HEK293 (cell line): ENCODE data around the gene PGA5.

Experiments
- CTCF ChIA-PET: fragments of 350-600 bp; formaldehyde crosslinking; extraction: SDS; loops from one replicate; lab custom pipeline; 2021; ENCODE audit warnings: antibody characterized with exemption; lab: Yijun Ruan, JAX
- POLR2A ChIA-PET: fragments of 300-600 bp; formaldehyde crosslinking; extraction: SDS; loops from one replicate; lab custom pipeline; 2020; ENCODE audit warnings: antibody characterized with exemption, inconsistent platforms; lab: Yijun Ruan, JAX
- H3K27ac ChIP-seq: fragments of 200-500 bp; sonication (Bioruptor generic); 2 replicates; pipeline ENCODE4 v1.5.1; 2014; ENCODE audit warnings: low read depth, low read length, control low read depth, inconsistent platforms; ENCODE audit errors: extremely low read depth
- H3K36me3 ChIP-seq, 2 experiments: fragments of 200-500 bp in 1 of 2; sonication (Bioruptor generic) in 1 of 2; 1 replicate in 1 of 2; 2 replicates in 1 of 2; pipeline ENCODE4 v1.5.1; 2014 to 2017; ENCODE audit warnings: inconsistent platforms in 2 of 2, low read length in 2 of 2; ENCODE audit not compliant: control insufficient read depth in 2 of 2, insufficient read depth in 1 of 2
- H3K4me1 ChIP-seq: fragments of 200-500 bp; sonication (Bioruptor generic); 2 replicates; pipeline ENCODE4 v1.5.1; 2014; ENCODE audit warnings: mild to moderate bottlenecking, low read length, inconsistent platforms; ENCODE audit not compliant: control insufficient read depth, insufficient read depth
- H3K4me3 ChIP-seq: 2 replicates; pipeline ENCODE4 v1.5.1; 2011; ENCODE audit warnings: low read depth, mild to moderate bottlenecking, control low read depth, low read length, moderate library complexity
- H3K9me3 ChIP-seq: fragments of 200-500 bp; sonication (Bioruptor generic); 2 replicates; pipeline ENCODE4 v1.5.1; 2014; ENCODE audit warnings: low read depth, low read length, inconsistent platforms; ENCODE audit not compliant: control insufficient read depth, insufficient read depth
- BCL11A ChIP-seq: fragments of 450-650 bp; formaldehyde crosslinking; IDR thresholded peaks from 2 replicates; pipeline ENCODE4 v1.5.1; 2016; ENCODE audit warnings: low read depth, missing biosample characterization, missing genetic modification characterization
- KLF1 ChIP-seq: fragments of 450-650 bp; formaldehyde crosslinking; IDR thresholded peaks from 2 replicates; pipeline ENCODE4 v1.5.1; 2016; ENCODE audit warnings: missing biosample characterization, missing genetic modification characterization
- KLF8 ChIP-seq: fragments of 450-650 bp; formaldehyde crosslinking; IDR thresholded peaks from 2 replicates; pipeline ENCODE4 v1.5.1; 2016; ENCODE audit warnings: missing biosample characterization, missing genetic modification characterization
- KLF9 ChIP-seq: fragments of 450-650 bp; formaldehyde crosslinking; IDR thresholded peaks from 2 replicates; pipeline ENCODE4 v1.5.1; 2016; ENCODE audit warnings: missing biosample characterization, missing genetic modification characterization, low read depth
- PRDM1 ChIP-seq: fragments of 450-650 bp; formaldehyde crosslinking; IDR thresholded peaks from 2 replicates; pipeline ENCODE4; 2016; ENCODE audit warnings: missing biosample characterization, missing genetic modification characterization
- PRDM2 ChIP-seq: fragments of 450-650 bp; formaldehyde crosslinking; IDR thresholded peaks from 2 replicates; pipeline ENCODE4 v1.5.1; 2016; ENCODE audit warnings: missing biosample characterization, missing genetic modification characterization, borderline replicate concordance
- SP2 ChIP-seq: fragments of 450-650 bp; formaldehyde crosslinking; IDR thresholded peaks from 2 replicates; pipeline ENCODE4 v1.5.1; 2016; ENCODE audit warnings: missing biosample characterization, missing genetic modification characterization
- ZBTB11 ChIP-seq: fragments of 450-650 bp; formaldehyde crosslinking; conservative IDR thresholded peaks from 2 replicates; pipeline ENCODE4 v1.5.1; 2016; ENCODE audit warnings: low read depth, missing biosample characterization, missing genetic modification characterization
- ZNF146 ChIP-seq: fragments of 450-650 bp; formaldehyde crosslinking; IDR thresholded peaks from 2 replicates; pipeline ENCODE4 v1.5.1; 2016; ENCODE audit warnings: missing biosample characterization, missing genetic modification characterization
- ZNF202 ChIP-seq: fragments of 450-650 bp; formaldehyde crosslinking; IDR thresholded peaks from 2 replicates; pipeline ENCODE4 v1.5.1; 2016; ENCODE audit warnings: missing biosample characterization, missing genetic modification characterization, borderline replicate concordance
- ZNF26 ChIP-seq: fragments of 450-650 bp; formaldehyde crosslinking; IDR thresholded peaks from 2 replicates; pipeline ENCODE4 v1.5.1; 2016; ENCODE audit warnings: missing biosample characterization, missing genetic modification characterization
- ZNF302 ChIP-seq: fragments of 450-650 bp; formaldehyde crosslinking; IDR thresholded peaks from 2 replicates; pipeline ENCODE4 v1.5.1; 2016; ENCODE audit warnings: missing biosample characterization, missing genetic modification characterization, low read depth
- ZNF311 ChIP-seq: fragments of 450-650 bp; formaldehyde crosslinking; IDR thresholded peaks from 2 replicates; pipeline ENCODE4 v1.5.1; 2017; ENCODE audit warnings: missing biosample characterization, missing genetic modification characterization, borderline replicate concordance
- ZNF366 ChIP-seq: fragments of 450-650 bp; formaldehyde crosslinking; conservative IDR thresholded peaks from 2 replicates; pipeline ENCODE4 v1.5.1; 2016; ENCODE audit warnings: missing biosample characterization, missing genetic modification characterization
- ZNF449 ChIP-seq: fragments of 450-650 bp; formaldehyde crosslinking; IDR thresholded peaks from 2 replicates; pipeline ENCODE4 v1.5.1; 2017; ENCODE audit warnings: missing biosample characterization, mild to moderate bottlenecking, missing genetic modification characterization, moderate library complexity
- ZNF510 ChIP-seq: fragments of 450-650 bp; formaldehyde crosslinking; IDR thresholded peaks from 2 replicates; pipeline ENCODE4 v1.5.1; 2018; ENCODE audit warnings: mild to moderate bottlenecking, missing genetic modification characterization, missing biosample characterization; ENCODE audit not compliant: insufficient replicate concordance
- ZNF585B ChIP-seq: fragments of 450-650 bp; formaldehyde crosslinking; IDR thresholded peaks from 2 replicates; pipeline ENCODE4 v1.5.1; 2016; ENCODE audit warnings: missing biosample characterization, missing genetic modification characterization
- ZNF692 ChIP-seq: fragments of 450-650 bp; formaldehyde crosslinking; IDR thresholded peaks from 2 replicates; pipeline ENCODE4 v1.5.1; 2016; ENCODE audit warnings: missing biosample characterization, missing genetic modification characterization

PGA5 gene

DNA sequence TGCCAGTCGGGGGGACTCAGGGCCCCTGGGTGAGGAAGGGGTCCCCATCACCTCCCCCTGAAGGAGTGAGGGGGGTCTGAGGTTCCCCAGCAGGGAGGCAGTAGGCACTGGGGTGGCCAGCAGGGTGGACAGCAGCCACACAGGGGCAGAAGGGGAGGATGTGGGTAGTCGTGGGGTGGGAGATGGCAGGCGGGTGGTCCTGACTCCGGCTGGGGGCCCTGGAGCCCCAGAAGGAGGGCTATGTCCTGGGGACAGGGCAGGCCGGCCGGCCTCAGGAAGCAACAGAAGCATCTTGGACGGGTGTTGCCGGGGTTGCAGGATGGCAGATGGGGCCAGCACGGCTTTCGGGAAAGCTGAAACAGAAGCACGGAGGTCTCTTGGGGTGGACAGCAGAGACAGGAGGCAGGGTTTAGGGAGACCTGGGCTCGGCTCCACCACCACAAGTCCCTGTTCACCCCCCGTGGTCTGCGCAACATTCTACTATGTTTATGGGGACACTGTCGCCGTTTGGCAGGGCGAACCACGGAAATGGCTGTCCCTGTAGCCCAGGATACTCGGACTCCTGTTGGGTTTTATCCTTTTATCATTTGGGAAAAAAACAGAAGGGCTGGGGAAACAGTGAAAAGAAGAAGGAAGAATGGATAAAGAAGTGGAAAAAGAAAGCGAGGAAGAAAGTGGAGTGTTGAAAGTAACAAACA is 40.1 kb downstream of the PGA5 start:
- TF ChIP-seq ZNF449: no peak
- TF ChIP-seq PRDM1 (tag by site-specific recombination): 0 out of 2 replicates have a peak, but pooled peaks have one; percentile 21
- Histone ChIP-seq H3K4me3 (no peak overlapping the region), H3K9me3 (no peaks in the 10 kb centered on the region), H3K36me3 (peaks cover 0 to 42% of the 10 kb centered on the region in 2 experiments; a peak in 1 of 3 replicates), H3K4me1 (no peaks in the 10 kb centered on the region), H3K27ac (no peak overlapping the region)
- ChIA-PET CTCF (interaction anchor here (1.3 to 1.7 kb wide), 2 partner anchors 27 to 104 kb away, joined by 3 to 7 read pairs; no protein-coding TSS in a partner anchor), POLR2A (interaction anchor here (1.0 kb wide), 1 partner anchor 22 kb away, joined by 3 read pairs; no protein-coding TSS in a partner anchor)

GRCh38 chr11:61281581-61282250 is 40.7 kb downstream of the PGA5 start:
- ChIA-PET POLR2A (interaction anchor here (1.0 kb wide), 1 partner anchor 23 kb away, joined by 3 read pairs; no protein-coding TSS in a partner anchor), CTCF (interaction anchor here (1.3 to 1.7 kb wide), 2 partner anchors 28 to 104 kb away, joined by 3 to 7 read pairs; no protein-coding TSS in a partner anchor)
- Histone ChIP-seq H3K27ac (no peak overlapping the region), H3K36me3 (peaks cover 0 to 45% of the 10 kb centered on the region in 2 experiments; a peak in 1 of 3 replicates), H3K4me1 (no peaks in the 10 kb centered on the region), H3K9me3 (no peaks in the 10 kb centered on the region), H3K4me3 (no peak overlapping the region)
- TF ChIP-seq ZBTB11 (no peak), ZNF585B (tag by site-specific recombination) (no peak), ZNF302 (no peak), KLF8 (tag by site-specific recombination) (peak; percentile 50; the same call in 1 of the 2 replicates), ZNF202 (no peak), ZNF146 (tag by site-specific recombination) (no peak), SP2 (peak; percentile 20), KLF1 (tag by site-specific recombination) (peak; percentile 65), KLF9 (tag by site-specific recombination) (peak; percentile 91), PRDM2 (no peak), ZNF510 (tag by site-specific recombination) (no peak), BCL11A (tag by site-specific recombination) (no peak), ZNF311 (tag by site-specific recombination) (no peak), ZNF366 (tag by site-specific recombination) (no peak), ZNF26 (tag by site-specific recombination) (no peak), ZNF692 (tag by site-specific recombination) (no peak)
